Vagina (tissue), 2 donors: ENCODE data around the gene ATP8B3.

Experiments
- CTCF ChIP-seq, 3 experiments: fragments of 450-650 bp in 2 of 3; fragments of 200-600 bp in 1 of 3; sonication (generic) in 1 of 3; IDR thresholded peaks; one replicate each; pipeline ENCODE4 v1.5.1; 2017 to 2019; ENCODE audit warnings: antibody characterized with exemption in 3 of 3, mild to moderate bottlenecking in 2 of 3, moderate library complexity in 2 of 3
- POLR2A ChIP-seq, 2 donors: fragments of 450-650 bp; IDR thresholded peaks; one replicate each; pipeline ENCODE4 v1.6.1; 2017; ENCODE audit warnings: antibody characterized with exemption in 2 of 2, mild to moderate bottlenecking in 2 of 2, moderate library complexity in 2 of 2
- POLR2AphosphoS5 ChIP-seq, 2 donors: sonication (generic); formaldehyde crosslinking; IDR thresholded peaks; one replicate each; pipeline ENCODE4 v1.9.0; 2017; ENCODE audit warnings: antibody characterized with exemption in 2 of 2, mild to moderate bottlenecking in 2 of 2, low read depth in 1 of 2; ENCODE audit not compliant: insufficient read depth in 1 of 2

- TF ChIP-seq CTCF (IDR thresholded peaks at IDR 0.05) (no peak), POLR2A (IDR thresholded peaks at IDR 0.05) (no peak), POLR2AphosphoS5 (IDR thresholded peaks at IDR 0.05; ENCODE audit: insufficient read depth in 1 of 2, low read depth in 1 of 2) (no peak)
Measured at GRCh38 chr19:1818549-1819195, 6.6 kb upstream of the ATP8B3 start.
